OCI-LY7 (cell line): ENCODE results near the gene MAPT.

ENCODE experiments used
- CTCF ChIP-seq: fragments of 200-600 bp; sonication (generic); conservative IDR thresholded peaks from 2 replicates; pipeline ENCODE4 v1.5.1; 2014; ENCODE audit warnings: mild to moderate bottlenecking, antibody characterized with exemption, low read length, moderate library complexity, mixed read lengths
- EZH2phosphoT487 ChIP-seq: fragments of 200-600 bp; sonication (generic); IDR thresholded peaks from 2 replicates; pipeline ENCODE4 v1.6.1; 2018; ENCODE audit warnings: low read depth, borderline replicate concordance, mild to moderate bottlenecking, mixed run types, antibody characterized with exemption, low read length, moderate library complexity, mixed read lengths

GRCh38 chr17:45948498-45948880 lies 54.1 kb downstream of the MAPT start:
- TF ChIP-seq CTCF (no peak), EZH2phosphoT487 (no peak)
